ENCODE data around the gene XRCC2.

Gene XRCC2

GRCh38 chr7:152615031-152615741 is 60.8 kb downstream of the XRCC2 start:
- TF ChIP-seq CTCF (IDR thresholded peaks at IDR 0.05; ENCODE audit: insufficient read depth, low read depth, low read length, missing control alignments) = no peak
- no peak for DNase-seq (ENCODE audit: low read depth)
- no peak overlapping the region for H3K4me3 ChIP-seq (ENCODE audit: low read length)

GRCh38 chr7:152608656-152609055 is 67.3 kb downstream of the XRCC2 start:
- DNase-seq (ENCODE audit: low read depth) = no peak
- no peak overlapping the region for H3K4me3 ChIP-seq (ENCODE audit: low read length)
- TF ChIP-seq CTCF (IDR thresholded peaks at IDR 0.05; ENCODE audit: insufficient read depth, low read depth, low read length, missing control alignments) = no peak

GRCh38 chr7:152608208-152608607 is 67.7 kb downstream of the XRCC2 start:
- no peak for DNase-seq (ENCODE audit: low read depth)
- no peak overlapping the region for H3K4me3 ChIP-seq (ENCODE audit: low read length)
- TF ChIP-seq CTCF (IDR thresholded peaks at IDR 0.05; ENCODE audit: insufficient read depth, low read depth, low read length, missing control alignments) = no peak

- TF ChIP-seq CTCF (IDR thresholded peaks at IDR 0.05; ENCODE audit: insufficient read depth, low read depth, low read length, missing control alignments) = no peak
- no peak overlapping the region for H3K4me3 ChIP-seq (ENCODE audit: low read length)
- DNase-seq (ENCODE audit: low read depth) = no peak
Observed at GRCh38 chr7:152607007-152607406, 68.9 kb downstream of the XRCC2 start.

- H3K4me3 ChIP-seq (ENCODE audit: low read length) = no peak overlapping the region
- DNase-seq (ENCODE audit: low read depth) = no peak
- no peak for TF ChIP-seq CTCF (IDR thresholded peaks at IDR 0.05; ENCODE audit: insufficient read depth, low read depth, low read length, missing control alignments)
Observed at GRCh38 chr7:152602962-152603361, 73.0 kb downstream of the XRCC2 start.

- TF ChIP-seq CTCF (IDR thresholded peaks at IDR 0.05; ENCODE audit: insufficient read depth, low read depth, low read length, missing control alignments) = no peak
- no peak for DNase-seq (ENCODE audit: low read depth)
- no peak overlapping the region for H3K4me3 ChIP-seq (ENCODE audit: low read length)
Observed at GRCh38 chr7:152601305-152601798, 74.6 kb downstream of the XRCC2 start.

GRCh38 chr7:152600266-152600665 is 75.7 kb downstream of the XRCC2 start:
- no peak overlapping the region for H3K4me3 ChIP-seq (ENCODE audit: low read length)
- TF ChIP-seq CTCF (IDR thresholded peaks at IDR 0.05; ENCODE audit: insufficient read depth, low read depth, low read length, missing control alignments) = no peak
- no peak for DNase-seq (ENCODE audit: low read depth)

All from epithelial cell of esophagus (primary cell).